DND-41 (cell line): ENCODE measurements around the gene SKAP1.

Experiments used
- CTCF ChIP-seq: IDR thresholded peaks from 2 replicates; pipeline ENCODE4 v1.5.1; 2012; ENCODE audit warnings: borderline replicate concordance, low read length, moderate library complexity, mild to moderate bottlenecking; ENCODE audit not compliant: poor library complexity, severe bottlenecking; ENCODE audit errors: extremely low read depth
- EZH2 ChIP-seq: IDR thresholded peaks from 3 replicates; pipeline ENCODE4 v1.6.1; 2012; ENCODE audit warnings: borderline replicate concordance, low read depth, mild to moderate bottlenecking, moderate library complexity, low read length, inconsistent platforms; ENCODE audit not compliant: severe bottlenecking

- no peak for TF ChIP-seq CTCF
- TF ChIP-seq EZH2, result no peak
These were observed 285.8 kb downstream of the SKAP1 start for GRCh38 chr17:48144231-48144630.
